HFF-Myc (cell line): Measurements from ENCODE around the gene ARHGAP44.

ENCODE experiments used
- DNase-seq: peaks from one replicate; pipeline ENCODE4 v3.0.0-alpha.2; 2011; ENCODE audit warnings: low read depth; ENCODE audit errors: extremely low read depth
- H3K4me3 ChIP-seq: replicated peaks from 2 replicates; pipeline ENCODE4 v1.5.1; 2011; ENCODE audit warnings: low read depth, mild to moderate bottlenecking, control low read depth, low read length
- TF ChIP-seq, protein P1 (sequence below): IDR thresholded peaks from 2 replicates; pipeline ENCODE4 v1.5.1; 2012; ENCODE audit warnings: mild to moderate bottlenecking, low read depth, low read length, control low read depth; ENCODE audit errors: missing control alignments

The ARHGAP44 gene

DNA sequence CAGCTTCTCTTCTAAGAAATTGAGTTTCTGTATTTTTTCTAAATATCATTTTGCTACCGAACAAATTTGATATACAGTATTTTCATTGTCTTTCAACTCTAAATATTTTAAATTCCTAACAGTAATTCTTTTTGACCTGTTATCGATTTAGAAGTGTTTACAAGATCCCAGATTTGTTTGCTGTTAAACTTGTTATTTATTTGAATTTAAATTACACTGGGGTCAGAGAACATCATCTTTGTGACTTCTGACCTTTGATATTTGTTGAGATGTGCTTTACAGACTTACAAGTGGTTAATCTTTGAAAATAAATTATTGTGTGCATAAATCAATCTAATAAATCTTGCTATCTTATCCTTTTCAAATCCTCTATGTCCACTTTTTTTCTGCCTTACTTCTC is 94.2 kb downstream of the ARHGAP44 start:
- TF ChIP-seq, protein P1, sequence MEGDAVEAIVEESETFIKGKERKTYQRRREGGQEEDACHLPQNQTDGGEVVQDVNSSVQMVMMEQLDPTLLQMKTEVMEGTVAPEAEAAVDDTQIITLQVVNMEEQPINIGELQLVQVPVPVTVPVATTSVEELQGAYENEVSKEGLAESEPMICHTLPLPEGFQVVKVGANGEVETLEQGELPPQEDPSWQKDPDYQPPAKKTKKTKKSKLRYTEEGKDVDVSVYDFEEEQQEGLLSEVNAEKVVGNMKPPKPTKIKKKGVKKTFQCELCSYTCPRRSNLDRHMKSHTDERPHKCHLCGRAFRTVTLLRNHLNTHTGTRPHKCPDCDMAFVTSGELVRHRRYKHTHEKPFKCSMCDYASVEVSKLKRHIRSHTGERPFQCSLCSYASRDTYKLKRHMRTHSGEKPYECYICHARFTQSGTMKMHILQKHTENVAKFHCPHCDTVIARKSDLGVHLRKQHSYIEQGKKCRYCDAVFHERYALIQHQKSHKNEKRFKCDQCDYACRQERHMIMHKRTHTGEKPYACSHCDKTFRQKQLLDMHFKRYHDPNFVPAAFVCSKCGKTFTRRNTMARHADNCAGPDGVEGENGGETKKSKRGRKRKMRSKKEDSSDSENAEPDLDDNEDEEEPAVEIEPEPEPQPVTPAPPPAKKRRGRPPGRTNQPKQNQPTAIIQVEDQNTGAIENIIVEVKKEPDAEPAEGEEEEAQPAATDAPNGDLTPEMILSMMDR, result no peak
- no peak for DNase-seq
- H3K4me3 ChIP-seq, result no peak overlapping the region

DNA sequence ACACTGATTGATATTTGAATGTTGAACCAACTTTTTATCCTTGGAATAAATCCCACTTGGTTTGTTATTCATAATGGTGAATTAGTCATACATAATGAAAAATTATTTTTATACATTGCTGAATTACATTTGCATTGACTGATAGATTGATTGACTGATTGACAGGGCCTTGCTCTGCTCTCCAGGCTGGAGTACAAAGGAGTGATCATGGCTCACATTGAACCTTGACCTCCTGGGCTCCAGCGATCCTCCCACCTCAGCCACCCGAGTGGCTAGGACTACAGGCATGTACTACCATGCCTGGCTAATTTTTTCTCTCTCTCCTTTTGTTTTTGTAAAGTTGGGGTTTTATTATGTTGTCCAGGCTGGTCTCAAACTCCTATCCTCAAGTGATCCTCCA is 97.8 kb downstream of the ARHGAP44 start:
- no peak overlapping the region for H3K4me3 ChIP-seq
- no peak for DNase-seq
- TF ChIP-seq, protein P1, result no peak

DNA sequence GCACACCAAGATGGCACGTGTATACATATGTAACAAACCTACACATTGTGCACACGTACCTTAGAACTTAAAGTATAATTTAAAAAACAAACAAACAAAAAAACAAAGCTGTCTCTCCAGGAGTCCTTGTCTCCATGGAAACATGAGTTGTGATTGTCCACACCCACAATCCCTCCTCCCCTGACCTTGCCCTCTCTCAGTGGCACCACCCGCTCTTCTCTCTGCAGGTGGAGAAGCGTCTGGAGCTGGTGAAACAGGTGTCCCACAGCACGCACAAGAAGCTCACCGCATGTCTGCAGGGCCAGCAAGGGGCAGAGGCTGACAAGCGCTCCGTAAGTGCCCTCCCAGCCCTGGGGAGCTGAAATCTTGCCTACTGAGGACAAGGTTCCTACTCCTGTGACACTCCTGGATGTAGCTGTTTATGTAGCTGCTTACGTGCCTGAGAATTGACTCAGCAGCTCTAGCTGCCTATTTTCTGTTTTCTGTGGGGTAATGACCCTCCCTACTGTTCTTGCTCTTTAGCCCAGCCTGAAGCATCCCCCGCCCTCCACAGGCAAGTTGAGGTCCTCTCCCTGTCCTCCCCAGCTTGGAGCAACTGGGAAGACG is 107.0 kb downstream of the ARHGAP44 start:
- H3K4me3 ChIP-seq, result no peak overlapping the region
- no peak for DNase-seq
- TF ChIP-seq, protein P1, result no peak

DNA sequence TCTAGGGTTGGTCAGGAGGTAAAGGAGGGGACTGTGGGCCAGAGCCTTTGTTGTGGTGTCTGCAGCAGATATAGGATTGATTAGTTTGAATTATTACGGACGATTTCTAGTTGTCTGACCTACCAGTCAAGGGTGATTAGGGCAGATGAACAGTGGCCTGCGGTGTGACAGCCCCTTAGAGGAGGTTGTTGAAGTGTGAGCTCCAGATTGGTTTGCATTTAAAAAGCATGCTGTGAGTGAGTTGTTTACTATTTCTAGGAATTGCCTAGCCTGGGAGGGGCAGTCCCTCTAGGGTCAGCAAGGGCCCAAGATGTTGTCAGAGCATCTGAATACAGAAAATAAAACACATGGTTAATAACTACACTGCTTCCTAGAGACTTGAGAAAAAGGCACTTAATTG is 108.8 kb downstream of the ARHGAP44 start:
- no peak for DNase-seq
- TF ChIP-seq, protein P1, result no peak
- no peak overlapping the region for H3K4me3 ChIP-seq

DNA sequence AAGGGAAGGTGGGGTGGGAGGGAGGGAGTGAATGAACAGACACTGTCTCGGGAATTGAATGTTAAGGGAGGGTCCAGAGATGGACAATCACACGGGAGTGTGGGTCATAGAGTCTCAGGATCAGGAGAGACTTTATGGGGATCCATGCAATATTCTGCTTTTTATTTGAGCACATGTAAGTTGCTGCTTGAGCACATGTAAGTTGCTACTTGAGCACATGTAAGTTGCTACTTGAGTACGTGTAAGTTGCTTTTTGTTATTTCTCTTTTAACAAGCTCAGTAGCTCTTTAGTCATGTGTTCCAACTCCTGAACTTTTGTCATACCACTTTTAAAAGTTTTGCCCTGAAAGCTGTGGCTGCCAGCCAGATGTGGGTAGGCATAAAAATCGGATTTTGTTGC is 110.3 kb downstream of the ARHGAP44 start:
- DNase-seq, result no peak
- H3K4me3 ChIP-seq, result no peak overlapping the region
- TF ChIP-seq, protein P1, result no peak

DNA sequence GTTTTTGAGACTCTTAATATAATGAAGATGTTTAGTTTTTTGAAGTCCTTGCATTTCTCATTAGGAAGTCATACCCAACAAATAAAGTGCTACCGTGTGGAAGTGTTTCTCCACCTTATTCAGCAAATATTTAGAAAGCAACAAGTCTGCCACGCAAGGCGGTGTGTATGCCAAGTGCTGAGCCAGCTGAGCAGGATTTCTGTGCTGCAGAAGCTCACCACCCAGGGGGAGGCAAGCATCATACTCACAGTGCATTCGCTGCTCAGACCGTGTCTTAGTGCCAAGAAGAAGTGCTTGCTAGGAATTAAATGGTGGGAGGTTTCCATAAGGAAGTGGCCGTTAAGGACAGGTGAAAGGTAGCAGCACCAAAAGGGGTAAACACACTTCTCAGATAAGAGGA is 111.2 kb downstream of the ARHGAP44 start:
- no peak for DNase-seq
- H3K4me3 ChIP-seq, result no peak overlapping the region
- TF ChIP-seq, protein P1, result no peak

DNA sequence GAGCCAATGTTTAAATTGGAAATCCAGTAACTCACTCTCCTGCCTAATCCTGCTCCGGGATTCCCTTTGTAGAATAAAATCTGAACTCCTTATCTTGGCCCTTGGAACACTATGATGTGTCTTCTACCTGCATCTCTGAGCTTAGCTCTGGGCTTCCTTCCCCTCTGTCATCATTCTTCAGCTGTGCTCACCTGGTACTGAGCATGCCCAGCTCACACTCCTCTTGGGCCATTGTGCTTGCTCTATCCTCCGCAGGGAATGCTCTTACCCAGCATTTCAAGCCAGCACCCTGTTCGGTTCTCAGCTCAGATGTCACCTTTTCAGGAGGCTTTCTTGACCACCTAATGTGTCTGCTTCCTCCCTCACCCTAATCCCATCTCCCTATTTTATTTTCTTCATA is 112.7 kb downstream of the ARHGAP44 start:
- TF ChIP-seq, protein P1, result no peak
- DNase-seq, result no peak
- H3K4me3 ChIP-seq, result no peak overlapping the region
